ENCODE measurements around the gene VAV2. TPM values are rescaled to one million over a fixed set of nuclear protein-coding genes. Genes with fewer than 3 reads are reported as not detected.
A peak's percentile ranks its signal among the peaks of the same experiment; 100 is the strongest.

Gene VAV2
- total and polyA plus RNA-seq, 2 of the 4 experiments (the other 2 are of a cell fraction): 10.8 to 13.4 TPM

- TF ChIP-seq NFE2L2 (IDR thresholded peaks at IDR 0.05; ENCODE audit: low read depth, low read length) (no peak), RCOR1 (IDR thresholded peaks at IDR 0.05; ENCODE audit: insufficient replicate concordance, low read length) (no peak), FOS (IDR thresholded peaks at IDR 0.05; ENCODE audit: low read depth, low read length) (no peak), MXI1 (IDR thresholded peaks at IDR 0.05; ENCODE audit: borderline replicate concordance, low read depth, low read length) (no peak)
Observed at GRCh38 chr9:133793471-133793870, 198.7 kb downstream of the VAV2 start (continued).

GRCh38 chr9:133792721-133793470 lies 199.2 kb downstream of the VAV2 start:
- peak overlapping the region; percentile 7 for H2AFZ ChIP-seq (replicated peaks; ENCODE audit: low read length, poor library complexity)
- BruUV-seq (replicated peaks): no TSS peak
- no peak overlapping the region for H4K5ac ChIP-seq (ENCODE audit: low read depth, low read length)
- no peak overlapping the region for H3K56ac ChIP-seq (ENCODE audit: extremely low read depth, insufficient read depth, low read length)
- H3K14ac ChIP-seq (replicated peaks; ENCODE audit: low read depth, low read length): no peak overlapping the region; the same call in 1 of the 2 replicates
- no peaks in the 10 kb centered on the region for H3K27me3 ChIP-seq (ENCODE audit: control insufficient read depth, insufficient read depth, low read length)
- H3K36me3 ChIP-seq (ENCODE audit: control insufficient read depth, insufficient read depth, low read length): peaks cover 30% of the 10 kb centered on the region
- H3K4me3 ChIP-seq (ENCODE audit: insufficient read depth, low read depth, low read length): no peak overlapping the region
- peak; percentile 73 for DNase-seq
- intact Hi-C loops (cut with micrococcal nuclease) (loop anchor here (1.0 kb wide), 1 partner anchor 201 kb away; no protein-coding TSS in a partner anchor), dilution Hi-C loops (cut with HindIII; ENCODE audit: low sequenced_read_pairs, unreplicated experiment) (loop anchor here (25.0 kb wide), 1 partner anchor 219 kb away; no protein-coding TSS in a partner anchor), in situ Hi-C loops (cut with MboI; ENCODE audit: low sequenced_read_pairs) (loop anchor here (25.0 kb wide), 1 partner anchor 344 kb away; the partner anchor contains the start of gene WDR5)
- H4K8ac ChIP-seq (ENCODE audit: low read depth in 2 of 2, low read length in 2 of 2): no peak overlapping the region; a peak in 1 of 4 replicates
- H3K18ac ChIP-seq (ENCODE audit: low read depth, low read length): no peak overlapping the region
- ATAC-seq (ENCODE audit: low read depth): peak; percentile 99
- H4K91ac ChIP-seq (ENCODE audit: insufficient read depth, low read depth, low read length): no peak overlapping the region
- H3K9me1 ChIP-seq (ENCODE audit: insufficient read depth, low read length): no peaks in the 10 kb centered on the region
- WGBS, 2 experiments (ENCODE audit: extremely low coverage in 2 of 2, insufficient read length in 1 of 2): 14% methylated on average over 13 of the region's 22 CpGs; no CpG with 5 or more reads in 1 of the 2 experiments
- H3K4ac ChIP-seq (ENCODE audit: low read depth, low read length): no peak overlapping the region; the same call in 1 of the 2 replicates
- no peak overlapping the region for H2BK20ac ChIP-seq (ENCODE audit: low read depth, low read length)
- peaks cover 0 to 7% of the 10 kb centered on the region in 2 experiments; a peak in 1 of 4 replicates for H3K79me1 ChIP-seq (ENCODE audit: low read depth in 1 of 2, low read length in 2 of 2)
- no peak overlapping the region for H2BK5ac ChIP-seq (ENCODE audit: low read depth, low read length, poor library complexity, severe bottlenecking)
- no peak overlapping the region for H3K9ac ChIP-seq (ENCODE audit: low read depth, low read length)
- peaks cover 2% of the 10 kb centered on the region; the same call in 1 of the 2 replicates for H3K4me1 ChIP-seq (ENCODE audit: control insufficient read depth, insufficient read depth, low read length)
- no peak overlapping the region for H3K27ac ChIP-seq (ENCODE audit: insufficient read depth, low read length)
- no peak overlapping the region for H3K4me2 ChIP-seq (ENCODE audit: low read depth, low read length)
- CTCF ChIA-PET: interaction anchor here (0.5 to 1.5 kb wide), 2 partner anchors 10 to 338 kb away, joined by 3 to 4 read pairs; no protein-coding TSS in a partner anchor
- POLR2A ChIA-PET (ENCODE audit: unreplicated experiment): no interaction called here
- H2BK120ac ChIP-seq (ENCODE audit: low read depth, low read length): no peak overlapping the region
- no peak overlapping the region; the same call in 1 of the 2 replicates for H2AK5ac ChIP-seq (ENCODE audit: low read depth, low read length)
- 0 out of 2 replicates have a peak, but pooled peaks cover 5% of the 10 kb centered on the region for H4K20me1 ChIP-seq (ENCODE audit: insufficient read depth, low read length)
- no peaks in the 10 kb centered on the region for H3K9me3 ChIP-seq (ENCODE audit: control insufficient read depth, insufficient read depth, low read length)
- H2BK15ac ChIP-seq (ENCODE audit: low read depth, low read length): no peak overlapping the region
- peak overlapping the region; percentile 76 for H2AK9ac ChIP-seq (replicated peaks; ENCODE audit: low read depth, low read length, poor library complexity)
- no peak overlapping the region for H3K23ac ChIP-seq (ENCODE audit: low read depth, low read length)
- peak; percentile 93 for TF ChIP-seq MXI1 (IDR thresholded peaks at IDR 0.05; ENCODE audit: borderline replicate concordance, low read depth, low read length)
- no peak for TF ChIP-seq FOS (IDR thresholded peaks at IDR 0.05; ENCODE audit: low read depth, low read length)
- 0 out of 2 replicates have a peak, but pooled peaks have one; percentile 35 for TF ChIP-seq POLR2A (IDR thresholded peaks at IDR 0.05; ENCODE audit: low read depth, low read length)
- 0 out of 2 replicates have a peak, but pooled peaks have one; percentile 11 for TF ChIP-seq CEBPB (IDR thresholded peaks at IDR 0.05; ENCODE audit: low read depth, low read length)
- no peak for TF ChIP-seq MAFK (IDR thresholded peaks at IDR 0.05; ENCODE audit: low read depth, low read length)
- peak; percentile 98 for TF ChIP-seq SMC3 (IDR thresholded peaks at IDR 0.05; ENCODE audit: low read depth, low read length)
- TF ChIP-seq ELK1 (IDR thresholded peaks at IDR 0.05; ENCODE audit: borderline replicate concordance, low read depth, low read length): no peak
- TF ChIP-seq CHD1 (IDR thresholded peaks at IDR 0.05; ENCODE audit: low read depth, low read length): no peak
- peak; percentile 90 for TF ChIP-seq USF2 (IDR thresholded peaks at IDR 0.05; ENCODE audit: low read depth, low read length)
- TF ChIP-seq RFX5 (IDR thresholded peaks at IDR 0.05; ENCODE audit: low read depth, low read length): no peak
